Upper lobe of left lung (tissue), 6 donors: ENCODE measurements around the gene SORCS3. TPM values are rescaled to one million over a fixed set of nuclear protein-coding genes. Genes with fewer than 3 reads are reported as not detected.

Experiments used
- ATAC-seq, 2 donors: fragments of 200-7000 bp; cut with Tn5 transposase; one replicate each; pipeline ENCODE4 v1.9.1; 2022; ENCODE audit warnings: mild to moderate bottlenecking in 2 of 2, moderate library complexity in 2 of 2; ENCODE audit not compliant: low FRiP score in 2 of 2
- DNase-seq, 2 donors: peaks; one replicate each; pipeline ENCODE4 v3.0.0-alpha.2; 2019 to 2020
- H3K27ac ChIP-seq, 4 donors: fragments of 200-600 bp; sonication (generic); one replicate each; pipeline ENCODE4 v1.5.1; 2016 to 2019
- H3K27me3 ChIP-seq, 4 donors: fragments of 200-600 bp; sonication (generic); one replicate each; pipeline ENCODE4 v1.5.1; 2017 to 2019
- H3K36me3 ChIP-seq, 4 donors: fragments of 200-600 bp; sonication (generic); one replicate each; pipeline ENCODE4 v1.5.1; 2016 to 2019
- H3K4me1 ChIP-seq, 4 donors: fragments of 200-600 bp; sonication (generic); one replicate each; pipeline ENCODE4 v1.5.1; 2018 to 2019
- H3K4me3 ChIP-seq, 4 donors: fragments of 200-600 bp; sonication (generic); one replicate each; pipeline ENCODE4 v1.5.1; 2017 to 2019; ENCODE audit warnings: mild to moderate bottlenecking in 2 of 4, moderate library complexity in 1 of 4
- H3K9me3 ChIP-seq, 4 donors: fragments of 200-600 bp; sonication (generic); one replicate each; pipeline ENCODE4 v1.5.1; 2018 to 2019
- EP300 ChIP-seq, 4 donors: sonication (generic); formaldehyde crosslinking; IDR thresholded peaks; one replicate each; pipeline ENCODE4 v1.5.1; 2017; ENCODE audit warnings: antibody characterized with exemption in 4 of 4, control low read depth in 2 of 4
- POLR2A ChIP-seq, 4 donors: fragments of 450-650 bp; IDR thresholded peaks; one replicate each; pipeline ENCODE4 v1.5.1; 2016 to 2017; ENCODE audit warnings: antibody characterized with exemption in 4 of 4, mild to moderate bottlenecking in 2 of 4
- POLR2AphosphoS5 ChIP-seq, 2 donors: sonication (generic); formaldehyde crosslinking; IDR thresholded peaks; one replicate each; pipeline ENCODE4 v1.5.1; 2017; ENCODE audit warnings: antibody characterized with exemption in 2 of 2
- WGBS, 2 donors: methylation state at CpG; one replicate each; pipeline ENCODE4 v1.1.5; 2017 to 2018; 5-methylcytosine and 5-hydroxymethylcytosine counted together
- total RNA-seq, 6 donors: library from RNA; depleted of rRNA in 4 of 6; stranded (reverse); fragments of >200 nt in 4 of 6; gene quantifications; one replicate each; pipeline versions ENCODE4 v1.1.0 to v1.2.1, GENCODE V29; 2016 to 2021
- TF ChIP-seq, protein P1 (sequence below), 6 experiments: fragments of 450-650 bp in 4 of 6; fragments of 200-600 bp in 2 of 6; sonication (generic) in 2 of 6; IDR thresholded peaks; one replicate each; pipeline ENCODE4 v1.5.1; 2016 to 2019; ENCODE audit warnings: antibody characterized with exemption in 6 of 6
- donor health status: DM: no; HTN: no; CAD: no; lungs with moderate emphysema.
- donor health status: DM: no; HTN: yes; CAD: no; lungs with severe emphysema.

SORCS3 gene
- total RNA-seq, 6 donors from 2014 or later, result not detected

DNA sequence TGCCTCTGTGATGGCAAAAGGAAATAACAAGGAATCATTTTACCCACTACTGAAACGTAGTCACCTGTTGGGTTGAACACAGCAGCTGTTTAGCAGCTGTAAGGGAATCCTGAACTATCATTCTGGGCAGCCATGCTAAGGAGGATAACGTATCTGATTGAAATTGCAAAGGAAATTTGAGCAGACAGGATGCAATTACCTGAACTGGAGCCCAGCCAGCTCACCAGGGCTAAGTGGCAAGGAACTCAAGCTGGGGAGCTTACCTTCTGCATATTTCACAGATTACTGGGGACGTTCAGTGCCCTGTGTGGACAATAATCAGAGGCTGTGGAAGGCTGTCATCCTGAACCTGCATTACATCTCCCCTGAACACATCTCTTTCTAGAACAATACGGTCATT, 650.5 kb downstream of the SORCS3 start:
- Histone ChIP-seq H3K27me3 (no peaks in the 10 kb centered on the region), H3K4me3 (no peak overlapping the region), H3K4me1 (no peaks in the 10 kb centered on the region), H3K27ac (no peak overlapping the region), H3K36me3 (no peaks in the 10 kb centered on the region), H3K9me3 (no peaks in the 10 kb centered on the region)
- ATAC-seq, result no peak
- DNase-seq, result no peak
- TF ChIP-seq, protein P1, sequence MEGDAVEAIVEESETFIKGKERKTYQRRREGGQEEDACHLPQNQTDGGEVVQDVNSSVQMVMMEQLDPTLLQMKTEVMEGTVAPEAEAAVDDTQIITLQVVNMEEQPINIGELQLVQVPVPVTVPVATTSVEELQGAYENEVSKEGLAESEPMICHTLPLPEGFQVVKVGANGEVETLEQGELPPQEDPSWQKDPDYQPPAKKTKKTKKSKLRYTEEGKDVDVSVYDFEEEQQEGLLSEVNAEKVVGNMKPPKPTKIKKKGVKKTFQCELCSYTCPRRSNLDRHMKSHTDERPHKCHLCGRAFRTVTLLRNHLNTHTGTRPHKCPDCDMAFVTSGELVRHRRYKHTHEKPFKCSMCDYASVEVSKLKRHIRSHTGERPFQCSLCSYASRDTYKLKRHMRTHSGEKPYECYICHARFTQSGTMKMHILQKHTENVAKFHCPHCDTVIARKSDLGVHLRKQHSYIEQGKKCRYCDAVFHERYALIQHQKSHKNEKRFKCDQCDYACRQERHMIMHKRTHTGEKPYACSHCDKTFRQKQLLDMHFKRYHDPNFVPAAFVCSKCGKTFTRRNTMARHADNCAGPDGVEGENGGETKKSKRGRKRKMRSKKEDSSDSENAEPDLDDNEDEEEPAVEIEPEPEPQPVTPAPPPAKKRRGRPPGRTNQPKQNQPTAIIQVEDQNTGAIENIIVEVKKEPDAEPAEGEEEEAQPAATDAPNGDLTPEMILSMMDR (IDR thresholded peaks at IDR 0.05), result no peak
- no peak for TF ChIP-seq POLR2AphosphoS5 (IDR thresholded peaks at IDR 0.05)
- TF ChIP-seq POLR2A (IDR thresholded peaks at IDR 0.05), result no peak
- no peak for TF ChIP-seq EP300 (IDR thresholded peaks at IDR 0.05)
- WGBS, 2 donors, result 36 to 43% methylated on average over 4 of the region's 4 CpGs

DNA sequence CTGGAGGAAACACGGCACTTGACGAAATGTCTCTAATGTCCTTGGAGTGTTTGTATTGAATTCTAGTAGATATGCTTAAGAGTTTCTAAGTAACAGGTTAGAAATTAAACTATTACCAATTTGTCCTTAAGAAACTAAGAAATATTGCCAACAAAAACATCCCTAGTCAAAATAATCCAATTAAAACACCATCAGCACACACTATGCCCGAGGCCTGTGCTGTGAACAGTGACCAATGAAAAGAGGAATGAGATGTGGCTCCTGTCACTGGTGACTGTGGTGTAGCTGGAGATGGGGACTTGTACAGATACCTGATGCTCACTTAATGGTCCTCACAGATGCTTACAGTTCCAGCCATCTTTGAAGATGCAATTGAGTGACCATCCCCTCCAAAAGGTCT, 651.1 kb downstream of the SORCS3 start:
- ATAC-seq, result no peak
- 67 to 68% methylated on average over 3 of the region's 3 CpGs for WGBS, 2 donors
- H3K9me3 ChIP-seq, result no peaks in the 10 kb centered on the region

More for the DNA sequence above, 651.1 kb downstream of the SORCS3 start:
- Histone ChIP-seq H3K4me3 (no peak overlapping the region), H3K4me1 (no peaks in the 10 kb centered on the region), H3K36me3 (no peaks in the 10 kb centered on the region), H3K27ac (no peak overlapping the region), H3K27me3 (no peaks in the 10 kb centered on the region)
- DNase-seq, result no peak
- TF ChIP-seq POLR2AphosphoS5 (IDR thresholded peaks at IDR 0.05) (no peak), EP300 (IDR thresholded peaks at IDR 0.05) (no peak), POLR2A (IDR thresholded peaks at IDR 0.05) (no peak)
- TF ChIP-seq, protein P1 (IDR thresholded peaks at IDR 0.05), result no peak
